ENCODE data around the gene NOXA1.

Gene NOXA1

GRCh38 chr9:137404961-137405567 lies 18.1 kb upstream of the NOXA1 start:
- no peak overlapping the region for H3K27ac ChIP-seq
- H3K27me3 ChIP-seq (ENCODE audit: insufficient read depth, low read depth, severe bottlenecking): no peaks in the 10 kb centered on the region
- no peak for DNase-seq
- no peak overlapping the region for H3K4me3 ChIP-seq (ENCODE audit: low read depth, low read length)
- no peak for TF ChIP-seq CTCF (IDR thresholded peaks at IDR 0.05; ENCODE audit: low read depth, low read length)
- no peaks in the 10 kb centered on the region for H3K9me3 ChIP-seq (ENCODE audit: severe bottlenecking)
- no peaks in the 10 kb centered on the region for H3K36me3 ChIP-seq

DNA sequence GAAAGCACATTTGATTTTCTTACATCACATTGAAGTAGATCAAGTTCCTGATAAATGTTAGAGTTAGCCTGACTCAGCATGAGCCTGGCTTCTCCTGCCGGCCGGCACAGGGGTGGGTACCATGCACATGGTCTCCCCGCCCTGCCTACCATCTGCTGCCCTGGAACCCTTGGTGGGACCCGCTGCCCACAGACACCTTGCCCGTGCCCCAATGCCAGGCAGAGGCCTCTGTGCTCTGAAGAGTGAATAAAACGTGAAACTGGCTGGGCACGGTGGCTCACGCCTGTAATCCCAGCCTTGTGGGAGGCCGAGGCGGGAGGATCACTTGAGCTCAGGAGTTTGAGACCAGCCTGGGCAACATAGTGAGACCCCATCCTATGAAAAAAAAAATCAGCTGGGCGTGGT lies 17.5 kb upstream of the NOXA1 start:
- no peak overlapping the region for H3K27ac ChIP-seq
- H3K9me3 ChIP-seq (ENCODE audit: severe bottlenecking): no peaks in the 10 kb centered on the region
- no peak for DNase-seq
- H3K4me3 ChIP-seq (ENCODE audit: low read depth, low read length): no peak overlapping the region
- TF ChIP-seq CTCF (IDR thresholded peaks at IDR 0.05; ENCODE audit: low read depth, low read length): no peak
- H3K36me3 ChIP-seq: no peaks in the 10 kb centered on the region
- H3K27me3 ChIP-seq (ENCODE audit: insufficient read depth, low read depth, severe bottlenecking): no peaks in the 10 kb centered on the region

DNA sequence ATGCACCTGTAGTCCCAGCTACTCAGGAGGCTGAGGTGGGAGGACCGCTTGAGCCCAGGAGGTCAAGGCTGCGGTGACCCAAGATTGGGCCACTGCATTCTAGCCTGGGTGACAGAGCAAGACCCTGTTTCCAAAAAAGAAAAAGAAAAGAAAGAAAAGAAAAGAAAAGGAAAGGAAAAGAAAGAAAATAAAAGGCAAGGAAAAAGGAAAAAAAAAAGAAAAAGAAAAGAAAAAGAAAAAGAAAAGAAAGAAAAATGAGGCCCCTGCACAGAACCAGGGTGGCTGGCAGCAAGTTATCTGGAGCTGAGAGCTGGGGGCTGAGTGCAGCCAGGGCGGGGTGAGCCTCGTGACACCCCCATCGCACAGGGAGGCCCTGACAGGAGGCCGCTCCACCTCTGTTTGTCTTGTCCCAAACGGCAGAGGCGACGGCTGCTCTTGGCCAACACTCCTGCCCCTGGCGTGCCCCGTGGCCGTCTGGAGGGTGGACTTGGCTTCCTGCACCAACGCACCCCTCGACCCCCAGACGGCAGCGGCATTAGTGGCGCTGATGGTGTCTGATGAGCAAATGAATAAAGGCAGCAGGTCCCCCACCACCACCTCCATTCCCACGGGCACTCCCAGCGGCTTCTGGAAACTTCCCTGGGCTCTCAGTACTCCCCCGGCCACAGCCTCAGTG lies 17.0 kb upstream of the NOXA1 start:
- H3K27me3 ChIP-seq (ENCODE audit: insufficient read depth, low read depth, severe bottlenecking): no peaks in the 10 kb centered on the region
- peak overlapping the region; percentile 43; the same call in 1 of the 2 replicates for H3K4me3 ChIP-seq (ENCODE audit: low read depth, low read length)
- no peak for DNase-seq
- no peak for TF ChIP-seq CTCF (IDR thresholded peaks at IDR 0.05; ENCODE audit: low read depth, low read length)
- H3K9me3 ChIP-seq (ENCODE audit: severe bottlenecking): no peaks in the 10 kb centered on the region
- no peaks in the 10 kb centered on the region for H3K36me3 ChIP-seq
- H3K27ac ChIP-seq: no peak overlapping the region

DNA sequence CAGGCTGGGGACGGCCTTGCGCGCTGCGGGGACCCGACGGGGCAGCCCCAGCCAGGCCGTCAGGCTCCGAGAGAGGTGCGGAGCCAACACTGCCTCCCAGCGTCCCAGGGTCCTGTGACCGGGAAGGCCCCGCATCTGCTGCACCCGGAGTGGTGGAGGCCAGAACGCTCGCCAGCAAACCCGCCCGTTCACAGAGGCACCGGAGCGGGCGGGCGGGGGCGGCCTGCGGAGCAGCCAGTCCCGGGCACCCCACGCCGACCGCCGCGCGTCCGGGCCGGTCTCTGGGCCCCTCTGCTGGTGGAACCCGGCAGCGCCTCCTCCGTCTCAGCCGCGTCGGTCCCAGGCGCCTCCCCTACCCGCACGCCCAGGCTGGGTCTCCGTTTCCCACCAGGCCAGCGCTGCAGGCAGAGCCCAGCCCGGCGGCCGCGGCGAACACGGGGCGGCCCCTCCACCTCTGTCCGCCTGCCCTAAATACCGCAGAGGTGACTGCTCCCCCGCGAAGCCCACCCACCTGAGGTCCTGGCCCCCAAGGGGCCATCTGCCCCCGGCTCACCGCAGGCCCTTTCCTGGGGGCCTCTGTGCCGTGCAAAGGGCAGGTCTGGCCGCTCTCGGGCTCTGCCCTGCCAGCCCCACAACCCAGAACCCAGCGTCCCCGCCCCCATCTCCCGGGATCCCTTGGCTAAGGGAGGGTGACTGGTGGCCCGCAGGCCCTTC lies 16.2 kb upstream of the NOXA1 start:
- Histone ChIP-seq H3K27ac (no peak overlapping the region), H3K36me3 (no peaks in the 10 kb centered on the region), H3K9me3 (ENCODE audit: severe bottlenecking) (no peaks in the 10 kb centered on the region), H3K4me3 (ENCODE audit: low read depth, low read length) (peak overlapping the region; percentile 43), H3K27me3 (ENCODE audit: insufficient read depth, low read depth, severe bottlenecking) (no peaks in the 10 kb centered on the region)
- TF ChIP-seq CTCF (IDR thresholded peaks at IDR 0.05; ENCODE audit: low read depth, low read length): peak; percentile 82
- DNase-seq: peak; percentile 78

GRCh38 chr9:137407590-137408300 lies 15.4 kb upstream of the NOXA1 start:
- Histone ChIP-seq H3K27ac (no peak overlapping the region), H3K27me3 (ENCODE audit: insufficient read depth, low read depth, severe bottlenecking) (no peaks in the 10 kb centered on the region), H3K4me3 (ENCODE audit: low read depth, low read length) (no peak overlapping the region), H3K36me3 (no peaks in the 10 kb centered on the region), H3K9me3 (ENCODE audit: severe bottlenecking) (no peaks in the 10 kb centered on the region)
- TF ChIP-seq CTCF (IDR thresholded peaks at IDR 0.05; ENCODE audit: low read depth, low read length): no peak
- no peak for DNase-seq

Data from WERI-Rb-1 (cell line).